Panc1 (cell line): ENCODE measurements around the gene FGGY. TPM values are rescaled to one million over a fixed set of nuclear protein-coding genes. Genes with fewer than 3 reads are reported as not detected.

Experiments
- ATAC-seq: fragments of 200-7000 bp; cut with Tn5 transposase; 2 replicates; pipeline ENCODE4 v1.9.1; 2020; ENCODE audit warnings: mild to moderate bottlenecking, moderate library complexity
- BruUV-seq: library from RNA; stranded (reverse); fragments of 400-500 nt; replicated peaks from 2 replicates; lab custom pipeline; 2021; lab: Mats Ljungman, UMichigan
- CTCF ChIA-PET: fragments of 300-600 bp; sonication (Branson Sonifier 250); formaldehyde crosslinking; loops from one replicate; lab custom pipeline; 2022; ENCODE audit warnings: antibody characterized with exemption; lab: Charles Lee
- POLR2A ChIA-PET: fragments of 300-600 bp; sonication (Branson Sonifier 250); formaldehyde crosslinking; loops from one replicate; lab custom pipeline; 2022; ENCODE audit warnings: antibody characterized with exemption; lab: Charles Lee
- DNase-seq: peaks from one replicate; pipeline ENCODE4 v3.0.0-alpha.2; 2010; ENCODE audit warnings: low read depth, low spot score
- H3K27ac ChIP-seq: 2 replicates; pipeline ENCODE4 v1.5.1; 2011; ENCODE audit warnings: mild to moderate bottlenecking, low read length, inconsistent platforms
- H3K27me3 ChIP-seq: fragments of 200-500 bp; sonication (Bioruptor generic); 2 replicates; pipeline ENCODE4 v1.6.0; 2014; ENCODE audit warnings: low read length, inconsistent platforms; ENCODE audit not compliant: control insufficient read depth, insufficient read depth
- H3K36me3 ChIP-seq: fragments of 200-500 bp; sonication (Bioruptor generic); 2 replicates; pipeline ENCODE4 v1.5.1; 2014; ENCODE audit warnings: inconsistent platforms, mild to moderate bottlenecking, low read length, moderate library complexity; ENCODE audit not compliant: control insufficient read depth, insufficient read depth
- H3K4me1 ChIP-seq: 2 replicates; pipeline ENCODE4 v1.5.1; 2011; ENCODE audit warnings: inconsistent platforms, mild to moderate bottlenecking, low read length, moderate library complexity; ENCODE audit not compliant: control insufficient read depth, insufficient read depth
- H3K4me3 ChIP-seq, 2 experiments: 2 replicates each; pipeline ENCODE4 v1.5.1; 2011 to 2012; ENCODE audit warnings: low read depth in 2 of 2, low read length in 2 of 2, mild to moderate bottlenecking in 2 of 2, inconsistent platforms in 1 of 2, moderate library complexity in 1 of 2
- H3K9me3 ChIP-seq: fragments of 200-500 bp; sonication (Bioruptor generic); 2 replicates; pipeline ENCODE4 v1.5.1; 2014; ENCODE audit warnings: low read depth, mild to moderate bottlenecking, inconsistent platforms, low read length, moderate library complexity; ENCODE audit not compliant: control insufficient read depth, insufficient read depth
- CTCF ChIP-seq: fragments of 450-650 bp; IDR thresholded peaks from 2 replicates; pipeline ENCODE4 v1.5.1; 2017; ENCODE audit warnings: mild to moderate bottlenecking
- POLR2AphosphoS5 ChIP-seq: IDR thresholded peaks from 2 replicates; pipeline ENCODE4 v1.6.1; 2012; ENCODE audit warnings: mild to moderate bottlenecking, low read depth, low read length, moderate library complexity
- REST ChIP-seq, 2 experiments: IDR thresholded peaks; 2 replicates each; pipeline ENCODE4 v1.6.1; 2011 to 2012; ENCODE audit warnings: low read depth in 2 of 2, control low read depth in 1 of 2, low read length in 1 of 2, mild to moderate bottlenecking in 1 of 2, moderate library complexity in 1 of 2; ENCODE audit not compliant: insufficient read depth in 1 of 2
- SIN3A ChIP-seq: IDR thresholded peaks from 2 replicates; pipeline ENCODE4 v1.6.1; 2012; ENCODE audit warnings: low read depth, mild to moderate bottlenecking, low read length, moderate library complexity, borderline replicate concordance; ENCODE audit not compliant: insufficient read depth
- TCF7L2 ChIP-seq: IDR thresholded peaks from 2 replicates; pipeline ENCODE4 v1.6.1; 2011; ENCODE audit warnings: mild to moderate bottlenecking, low read depth, low read length, inconsistent platforms
- in situ Hi-C: cut with HindIII; loops from 2 replicates; pipeline ENCODE4 v1.10.0; 2016; ENCODE audit warnings: low sequenced_read_pairs, low pct_unique_long_range_greater_than_20kb
- intact Hi-C: fragments of 100-400 bp; cut with micrococcal nuclease; formaldehyde crosslinking; loops from one replicate; pipeline ENCODE4 v1.10.0; 2022; ENCODE audit not compliant: unreplicated experiment
- total RNA-seq: library from RNA; stranded (reverse); gene quantifications from one replicate; pipeline ENCODE4 v1.2.1, GENCODE V29; 2021; ENCODE audit not compliant: unreplicated experiment

Gene FGGY
- total RNA-seq, 1 experiment from 2014 or later = 15.5 TPM

DNA sequence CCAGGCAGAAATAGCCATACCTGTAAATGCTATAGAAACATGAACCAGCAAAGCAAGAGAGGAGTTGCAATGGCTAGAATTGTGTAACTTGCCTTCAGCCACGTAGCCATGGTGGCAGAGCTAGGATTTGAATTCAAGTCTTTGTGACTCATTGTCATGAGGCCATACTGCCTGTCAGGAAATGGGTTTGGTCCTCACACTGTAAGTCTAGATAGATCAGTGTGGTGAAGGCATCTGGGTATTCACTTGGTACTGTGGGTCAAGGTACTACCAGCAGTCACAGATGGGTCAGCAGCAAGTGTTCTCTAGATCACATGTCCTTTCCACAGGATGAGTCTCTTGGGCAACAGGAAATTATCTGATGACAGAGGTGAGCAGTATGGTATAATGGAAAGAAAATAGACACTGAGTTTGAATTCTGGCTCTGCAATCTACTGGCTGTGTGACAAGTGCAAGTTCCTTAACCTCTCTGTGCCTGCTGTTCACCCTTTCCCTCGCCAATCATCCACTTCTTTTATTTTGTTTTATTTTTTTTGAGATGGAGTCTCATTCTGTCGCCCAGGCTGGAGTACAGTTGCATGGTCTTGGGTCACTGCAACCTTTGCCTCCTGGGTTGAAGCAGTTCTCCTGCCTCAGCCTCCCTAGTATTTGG lies 36.9 kb downstream of the FGGY start:
- POLR2A ChIA-PET = no interaction called here
- H3K27me3 ChIP-seq = no peaks in the 10 kb centered on the region
- DNase-seq (no peak), ATAC-seq (no peak)
- intact Hi-C loops = no loop called here
- TF ChIP-seq POLR2AphosphoS5 = no peak
- no peak for TF ChIP-seq REST (IDR thresholded peaks at IDR 0.05; ENCODE audit: insufficient read depth in 1 of 2, low read depth in 2 of 2, low read length in 1 of 2)
- TF ChIP-seq TCF7L2 = no peak
- TF ChIP-seq CTCF = no peak
- no peak for TF ChIP-seq SIN3A
- H3K27ac ChIP-seq = no peak overlapping the region
- in situ Hi-C loops = no loop called here
- no peaks in the 10 kb centered on the region for H3K9me3 ChIP-seq
- CTCF ChIA-PET = no interaction called here
- no TSS peak for BruUV-seq
- no peaks in the 10 kb centered on the region for H3K36me3 ChIP-seq
- H3K4me3 ChIP-seq = no peak overlapping the region
- no peaks in the 10 kb centered on the region for H3K4me1 ChIP-seq

DNA sequence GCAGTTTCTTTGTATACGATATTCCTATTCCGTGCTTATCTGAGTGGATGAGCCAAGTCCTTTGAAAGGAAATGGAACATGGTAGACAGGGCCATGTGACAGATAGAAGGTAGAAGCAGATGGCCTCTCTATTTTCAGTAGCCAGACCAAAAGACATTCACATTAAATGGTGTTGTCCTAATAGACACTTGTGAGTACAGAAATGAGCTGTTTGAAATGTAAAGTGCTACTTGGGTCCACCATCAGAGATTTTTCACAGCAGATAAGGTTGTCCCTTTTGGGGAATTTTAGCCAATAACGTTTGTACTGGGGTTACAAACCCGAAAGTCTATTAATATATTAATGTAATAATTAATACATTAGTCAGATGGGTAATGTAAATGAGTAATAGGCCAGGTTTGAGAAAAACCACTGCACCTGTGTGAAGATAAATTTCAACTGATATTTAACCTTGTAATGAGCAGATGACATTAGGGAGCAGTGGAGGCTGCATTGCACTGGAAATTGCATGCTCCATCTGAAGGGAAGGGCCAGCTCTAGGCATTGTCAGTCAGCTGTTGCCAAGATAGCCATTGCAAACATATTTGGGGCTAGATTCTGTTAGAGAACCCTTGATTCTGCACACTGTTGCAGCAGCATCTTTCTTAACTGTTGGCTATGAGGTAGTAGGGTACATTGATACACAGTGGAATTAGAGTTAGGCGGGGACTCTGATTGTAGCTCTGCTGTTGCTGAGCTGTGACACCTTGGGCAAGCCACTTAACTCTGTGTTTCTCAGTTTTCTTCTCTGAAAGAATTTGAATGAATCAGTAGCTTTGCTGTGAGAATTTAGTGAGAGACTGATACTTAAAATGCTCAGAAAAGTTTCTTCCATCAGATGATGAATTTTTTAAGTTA lies 43.8 kb downstream of the FGGY start:
- Histone ChIP-seq H3K9me3 (no peaks in the 10 kb centered on the region), H3K4me3 (no peak overlapping the region), H3K27me3 (no peaks in the 10 kb centered on the region), H3K27ac (no peak overlapping the region), H3K4me1 (no peaks in the 10 kb centered on the region), H3K36me3 (no peaks in the 10 kb centered on the region)
- in situ Hi-C loops = no loop called here
- ChIA-PET POLR2A (no interaction called here), CTCF (no interaction called here)
- DNase-seq (no peak), ATAC-seq (no peak)
- no peak for TF ChIP-seq POLR2AphosphoS5
- no peak for TF ChIP-seq SIN3A
- TF ChIP-seq CTCF = no peak
- TF ChIP-seq TCF7L2 = no peak
- TF ChIP-seq REST (IDR thresholded peaks at IDR 0.05; ENCODE audit: insufficient read depth in 1 of 2, low read depth in 2 of 2, low read length in 1 of 2) = no peak
- intact Hi-C loops = no loop called here
- no TSS peak for BruUV-seq
